Subcutaneous adipose tissue (tissue), 4 donors: ENCODE measurements around the gene DTNBP1. TPM values are rescaled to one million over a fixed set of nuclear protein-coding genes. Genes with fewer than 3 reads are reported as not detected.

Experiments used
- CTCF ChIP-seq: fragments of 450-650 bp; IDR thresholded peaks from one replicate; pipeline ENCODE4 v1.5.1; 2016; ENCODE audit warnings: low read depth, mild to moderate bottlenecking, control low read depth, antibody characterized with exemption, moderate library complexity
- total RNA-seq, 4 donors: library from RNA; depleted of rRNA; stranded (reverse); fragments of >200 nt; gene quantifications; one replicate each; pipeline ENCODE4 v1.1.0, GENCODE V29; 2016

The DTNBP1 gene
- total RNA-seq, 4 donors from 2014 or later: 7.7 to 15.9 (median 12.5) TPM

GRCh38 chr6:15536198-15536955, 126.5 kb downstream of the DTNBP1 start:
- no peak for TF ChIP-seq CTCF

- TF ChIP-seq CTCF: no peak
Observed at GRCh38 chr6:15535495-15536197, 127.2 kb downstream of the DTNBP1 start.

GRCh38 chr6:15534974-15535373, 127.9 kb downstream of the DTNBP1 start:
- TF ChIP-seq CTCF: no peak

GRCh38 chr6:15533379-15534026, 129.3 kb downstream of the DTNBP1 start:
- no peak for TF ChIP-seq CTCF

GRCh38 chr6:15531973-15532372, 130.9 kb downstream of the DTNBP1 start:
- TF ChIP-seq CTCF: no peak

GRCh38 chr6:15530411-15530810, 132.4 kb downstream of the DTNBP1 start:
- TF ChIP-seq CTCF: no peak

- TF ChIP-seq CTCF: no peak
Observed at GRCh38 chr6:15528870-15529269, 134.0 kb downstream of the DTNBP1 start.
